NCI-H748 (cell line): ENCODE results near the gene KIAA0232.

Experiments used
- DNase-seq: peaks from one replicate; lab custom pipeline; 2025; ENCODE audit not compliant: unreplicated experiment; lab: John Stamatoyannopoulos, UW

Gene KIAA0232

GRCh38 chr4:6847178-6847577, 64.7 kb downstream of the KIAA0232 start:
- DNase-seq, result no peak

- DNase-seq, result no peak
Measured at GRCh38 chr4:6848717-6849305, 66.3 kb downstream of the KIAA0232 start.

- no peak for DNase-seq
Measured at GRCh38 chr4:6849691-6850090, 67.2 kb downstream of the KIAA0232 start.

GRCh38 chr4:6851431-6851830, 68.9 kb downstream of the KIAA0232 start:
- no peak for DNase-seq

- DNase-seq, result no peak
Measured at GRCh38 chr4:6851962-6852361, 69.4 kb downstream of the KIAA0232 start.

GRCh38 chr4:6852582-6852981, 70.1 kb downstream of the KIAA0232 start:
- DNase-seq, result no peak

- DNase-seq, result no peak
Measured at GRCh38 chr4:6854098-6854744, 71.7 kb downstream of the KIAA0232 start.

GRCh38 chr4:6855692-6856297, 73.3 kb downstream of the KIAA0232 start:
- DNase-seq, result no peak

- no peak for DNase-seq
Measured at GRCh38 chr4:6856391-6856790, 73.9 kb downstream of the KIAA0232 start.

- DNase-seq, result no peak
Measured at GRCh38 chr4:6857009-6857882, 74.7 kb downstream of the KIAA0232 start.

GRCh38 chr4:6858997-6859396, 76.5 kb downstream of the KIAA0232 start:
- DNase-seq, result no peak

- no peak for DNase-seq
Measured at GRCh38 chr4:6859543-6859942, 77.0 kb downstream of the KIAA0232 start.

GRCh38 chr4:6868386-6868785, 85.9 kb downstream of the KIAA0232 start:
- DNase-seq, result no peak

GRCh38 chr4:6869944-6870343, 87.4 kb downstream of the KIAA0232 start:
- no peak for DNase-seq

GRCh38 chr4:6873291-6873690, 90.8 kb downstream of the KIAA0232 start:
- no peak for DNase-seq

- peak; percentile 40 for DNase-seq
Measured at GRCh38 chr4:6873792-6874461, 91.4 kb downstream of the KIAA0232 start.

- DNase-seq, result no peak
Measured at GRCh38 chr4:6874981-6875380, 92.5 kb downstream of the KIAA0232 start.

GRCh38 chr4:6875431-6875831, 92.9 kb downstream of the KIAA0232 start:
- no peak for DNase-seq

GRCh38 chr4:6876440-6876839, 93.9 kb downstream of the KIAA0232 start:
- DNase-seq, result no peak

GRCh38 chr4:6877067-6877466, 94.5 kb downstream of the KIAA0232 start:
- no peak for DNase-seq

- no peak for DNase-seq
Measured at GRCh38 chr4:6878451-6879059, 96.0 kb downstream of the KIAA0232 start.
